OCI-LY3 (cell line): ENCODE results near the gene FAM162B.

Source experiments
- EZH2phosphoT487 ChIP-seq: fragments of 200-600 bp; shearing (Covaris generic); IDR thresholded peaks from 2 replicates; pipeline ENCODE4 v1.6.1; 2018; ENCODE audit warnings: antibody characterized with exemption, mixed run types, low read depth
- TF ChIP-seq, protein P1 (sequence below): fragments of 200-600, 300-600 bp; sonication (generic); IDR thresholded peaks from 2 replicates; pipeline ENCODE4 v1.5.1; 2014; ENCODE audit warnings: antibody characterized with exemption, low read length, low read depth

DNA sequence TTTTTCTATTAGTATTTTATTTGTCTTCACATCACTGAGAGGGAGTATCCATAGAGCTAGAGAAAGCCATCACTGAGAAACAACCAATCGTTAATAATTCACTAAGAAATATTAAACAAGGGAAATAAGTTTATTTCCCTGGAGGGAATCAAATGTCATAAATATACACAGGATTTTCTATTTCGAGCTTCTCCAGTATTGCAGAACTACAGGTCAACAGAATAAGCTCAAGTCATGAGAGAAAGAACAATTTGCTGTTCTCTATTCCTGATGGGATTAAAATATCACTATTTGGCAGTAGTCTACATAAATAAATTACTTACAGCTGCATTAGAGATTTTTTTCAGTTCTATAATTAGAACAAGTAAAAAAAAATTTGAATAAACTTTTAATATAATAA, 2.2 kb upstream of the FAM162B start:
- TF ChIP-seq, protein P1, sequence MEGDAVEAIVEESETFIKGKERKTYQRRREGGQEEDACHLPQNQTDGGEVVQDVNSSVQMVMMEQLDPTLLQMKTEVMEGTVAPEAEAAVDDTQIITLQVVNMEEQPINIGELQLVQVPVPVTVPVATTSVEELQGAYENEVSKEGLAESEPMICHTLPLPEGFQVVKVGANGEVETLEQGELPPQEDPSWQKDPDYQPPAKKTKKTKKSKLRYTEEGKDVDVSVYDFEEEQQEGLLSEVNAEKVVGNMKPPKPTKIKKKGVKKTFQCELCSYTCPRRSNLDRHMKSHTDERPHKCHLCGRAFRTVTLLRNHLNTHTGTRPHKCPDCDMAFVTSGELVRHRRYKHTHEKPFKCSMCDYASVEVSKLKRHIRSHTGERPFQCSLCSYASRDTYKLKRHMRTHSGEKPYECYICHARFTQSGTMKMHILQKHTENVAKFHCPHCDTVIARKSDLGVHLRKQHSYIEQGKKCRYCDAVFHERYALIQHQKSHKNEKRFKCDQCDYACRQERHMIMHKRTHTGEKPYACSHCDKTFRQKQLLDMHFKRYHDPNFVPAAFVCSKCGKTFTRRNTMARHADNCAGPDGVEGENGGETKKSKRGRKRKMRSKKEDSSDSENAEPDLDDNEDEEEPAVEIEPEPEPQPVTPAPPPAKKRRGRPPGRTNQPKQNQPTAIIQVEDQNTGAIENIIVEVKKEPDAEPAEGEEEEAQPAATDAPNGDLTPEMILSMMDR, result no peak
- no peak for TF ChIP-seq EZH2phosphoT487
